Measurements from ENCODE around the gene LRRC9. TPM values are rescaled to one million over a fixed set of nuclear protein-coding genes. Genes with fewer than 3 reads are reported as not detected.

LRRC9 gene
- total RNA-seq, 1 experiment from 2014 or later, result not detected

DNA sequence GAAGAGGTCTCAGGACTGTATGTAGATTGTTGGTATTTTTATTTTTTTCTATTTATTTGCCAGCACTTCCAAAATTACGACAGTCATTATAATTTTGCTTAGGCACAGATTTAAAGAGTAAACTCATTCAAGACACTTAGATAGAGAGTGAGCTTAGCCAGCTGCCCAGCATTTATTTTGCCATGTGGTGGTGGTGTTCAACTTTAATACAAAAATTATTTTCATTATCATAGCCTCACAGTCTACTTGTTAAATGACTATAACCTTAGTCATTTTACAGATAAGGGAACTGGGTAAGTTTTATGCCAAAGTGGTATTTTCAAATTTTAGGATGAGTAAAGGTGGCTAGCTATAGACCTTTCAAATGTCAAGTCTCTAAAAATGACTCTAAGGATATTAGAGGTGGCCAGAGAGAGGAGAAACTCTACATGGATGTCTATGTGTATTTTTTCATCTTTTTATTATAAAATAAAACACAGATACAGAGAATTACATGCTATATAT lies 66.7 kb downstream of the LRRC9 start:
- no peaks in the 10 kb centered on the region for H3K4me1 Mint-ChIP-seq (ENCODE audit: insufficient read depth, unreplicated experiment)
- no peak for DNase-seq (ENCODE audit: unreplicated experiment)
- no peak overlapping the region for H3K27ac Mint-ChIP-seq (ENCODE audit: low read depth, unreplicated experiment)
- no peaks in the 10 kb centered on the region for H3K27me3 Mint-ChIP-seq (ENCODE audit: insufficient read depth, unreplicated experiment)
- intact Hi-C loops (cut with micrococcal nuclease), result no loop called here
- ChIA-PET CTCF (interaction anchor here (1.2 kb wide), 1 partner anchor 22 kb away, joined by 4 read pairs; no protein-coding TSS in a partner anchor), POLR2A (interaction anchor here (0.6 kb wide), 1 partner anchor 893 kb away, joined by 3 read pairs; no protein-coding TSS in a partner anchor)
- BruUV-seq (replicated peaks), result no TSS peak
- no peak overlapping the region for H3K4me3 Mint-ChIP-seq (ENCODE audit: unreplicated experiment)
- no peaks in the 10 kb centered on the region for H3K9me3 Mint-ChIP-seq (ENCODE audit: unreplicated experiment)
- H3K36me3 Mint-ChIP-seq (ENCODE audit: insufficient read depth, unreplicated experiment), result no peaks in the 10 kb centered on the region
- TF ChIP-seq, protein P1, sequence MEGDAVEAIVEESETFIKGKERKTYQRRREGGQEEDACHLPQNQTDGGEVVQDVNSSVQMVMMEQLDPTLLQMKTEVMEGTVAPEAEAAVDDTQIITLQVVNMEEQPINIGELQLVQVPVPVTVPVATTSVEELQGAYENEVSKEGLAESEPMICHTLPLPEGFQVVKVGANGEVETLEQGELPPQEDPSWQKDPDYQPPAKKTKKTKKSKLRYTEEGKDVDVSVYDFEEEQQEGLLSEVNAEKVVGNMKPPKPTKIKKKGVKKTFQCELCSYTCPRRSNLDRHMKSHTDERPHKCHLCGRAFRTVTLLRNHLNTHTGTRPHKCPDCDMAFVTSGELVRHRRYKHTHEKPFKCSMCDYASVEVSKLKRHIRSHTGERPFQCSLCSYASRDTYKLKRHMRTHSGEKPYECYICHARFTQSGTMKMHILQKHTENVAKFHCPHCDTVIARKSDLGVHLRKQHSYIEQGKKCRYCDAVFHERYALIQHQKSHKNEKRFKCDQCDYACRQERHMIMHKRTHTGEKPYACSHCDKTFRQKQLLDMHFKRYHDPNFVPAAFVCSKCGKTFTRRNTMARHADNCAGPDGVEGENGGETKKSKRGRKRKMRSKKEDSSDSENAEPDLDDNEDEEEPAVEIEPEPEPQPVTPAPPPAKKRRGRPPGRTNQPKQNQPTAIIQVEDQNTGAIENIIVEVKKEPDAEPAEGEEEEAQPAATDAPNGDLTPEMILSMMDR (IDR thresholded peaks at IDR 0.05; ENCODE audit: unreplicated experiment), result no peak

DNA sequence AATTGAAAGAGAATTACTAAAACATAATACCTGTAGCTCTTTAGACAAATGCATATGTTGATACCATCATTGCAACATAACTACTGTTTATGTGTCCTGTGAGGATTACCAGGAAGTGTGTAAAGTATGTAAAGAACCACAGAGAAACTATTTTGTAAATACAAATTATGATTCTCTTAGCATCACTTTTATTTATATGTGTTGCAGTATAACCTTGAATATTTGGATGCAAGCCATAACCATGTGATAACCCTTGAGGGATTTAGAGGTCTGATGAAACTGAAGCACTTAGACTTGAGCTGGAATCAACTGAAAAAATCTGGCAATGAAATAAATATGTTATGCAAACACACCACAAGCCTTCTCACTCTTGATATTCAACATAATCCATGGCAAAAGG lies 77.5 kb downstream of the LRRC9 start:
- POLR2A ChIA-PET, result no interaction called here
- CTCF ChIA-PET, result interaction anchor here (0.6 kb wide), 1 partner anchor 161 kb away, joined by 3 read pairs; no protein-coding TSS in a partner anchor
- peak; percentile 67 for DNase-seq (ENCODE audit: unreplicated experiment)
- TF ChIP-seq, protein P1 (IDR thresholded peaks at IDR 0.05; ENCODE audit: unreplicated experiment), result no peak
- Mint-ChIP-seq H3K27me3 (ENCODE audit: insufficient read depth, unreplicated experiment) (no peaks in the 10 kb centered on the region), H3K9me3 (ENCODE audit: unreplicated experiment) (no peaks in the 10 kb centered on the region), H3K4me1 (ENCODE audit: insufficient read depth, unreplicated experiment) (peaks cover 9% of the 10 kb centered on the region), H3K4me3 (ENCODE audit: unreplicated experiment) (no peak overlapping the region), H3K36me3 (ENCODE audit: insufficient read depth, unreplicated experiment) (no peaks in the 10 kb centered on the region), H3K27ac (ENCODE audit: low read depth, unreplicated experiment) (peak overlapping the region; percentile 39)
- BruUV-seq (replicated peaks), result no TSS peak
- intact Hi-C loops (cut with micrococcal nuclease), result no loop called here

DNA sequence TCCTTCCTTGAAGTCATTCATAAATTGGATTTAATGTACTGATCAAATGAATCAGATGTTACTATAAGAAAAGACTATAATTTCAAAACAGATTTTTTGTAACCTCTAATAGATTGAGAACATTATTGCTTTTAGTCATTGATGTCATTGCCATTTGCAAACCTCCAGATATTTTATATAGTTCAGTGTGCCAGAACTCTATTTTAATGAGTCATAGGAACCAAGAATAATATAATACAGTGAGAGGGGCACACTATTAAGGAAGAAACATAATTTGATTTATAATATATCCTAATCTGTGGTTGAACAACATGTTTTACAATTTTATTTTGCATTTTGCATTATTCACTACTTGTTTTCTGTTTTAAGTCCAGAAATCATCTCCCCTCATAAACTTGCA lies 78.0 kb downstream of the LRRC9 start:
- H3K36me3 Mint-ChIP-seq (ENCODE audit: insufficient read depth, unreplicated experiment), result no peaks in the 10 kb centered on the region
- H3K4me3 Mint-ChIP-seq (ENCODE audit: unreplicated experiment), result no peak overlapping the region
- ChIA-PET POLR2A (no interaction called here), CTCF (interaction anchor here (0.6 kb wide), 1 partner anchor 160 kb away, joined by 3 read pairs; no protein-coding TSS in a partner anchor)
- no peak for DNase-seq (ENCODE audit: unreplicated experiment)
- no TSS peak for BruUV-seq (replicated peaks)
- H3K27ac Mint-ChIP-seq (ENCODE audit: low read depth, unreplicated experiment), result peak overlapping the region; percentile 39
- H3K27me3 Mint-ChIP-seq (ENCODE audit: insufficient read depth, unreplicated experiment), result no peaks in the 10 kb centered on the region
- intact Hi-C loops (cut with micrococcal nuclease), result no loop called here
- TF ChIP-seq, protein P1 (IDR thresholded peaks at IDR 0.05; ENCODE audit: unreplicated experiment), result no peak
- peaks cover 9% of the 10 kb centered on the region for H3K4me1 Mint-ChIP-seq (ENCODE audit: insufficient read depth, unreplicated experiment)
- no peaks in the 10 kb centered on the region for H3K9me3 Mint-ChIP-seq (ENCODE audit: unreplicated experiment)

DNA sequence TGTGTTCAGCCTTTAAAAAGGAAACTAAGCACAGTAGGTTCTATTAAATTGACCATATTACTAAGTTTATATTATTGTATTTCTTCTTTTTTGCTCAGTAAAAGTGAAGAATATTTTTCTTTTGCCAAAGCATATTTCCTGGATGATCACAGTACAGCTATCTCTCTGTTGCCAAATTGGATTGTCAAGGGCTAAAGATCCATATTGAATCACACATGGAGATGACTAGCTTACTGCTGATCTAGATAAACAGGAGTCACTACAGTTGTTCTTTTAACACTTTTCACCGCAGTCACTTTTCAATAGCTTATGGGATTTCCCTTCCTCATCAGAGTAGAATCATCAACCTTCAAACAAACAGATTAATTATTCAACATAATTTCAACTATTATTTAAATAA lies 78.6 kb downstream of the LRRC9 start:
- H3K4me3 Mint-ChIP-seq (ENCODE audit: unreplicated experiment), result no peak overlapping the region
- no peaks in the 10 kb centered on the region for H3K9me3 Mint-ChIP-seq (ENCODE audit: unreplicated experiment)
- ChIA-PET POLR2A (no interaction called here), CTCF (no interaction called here)
- TF ChIP-seq, protein P1 (IDR thresholded peaks at IDR 0.05; ENCODE audit: unreplicated experiment), result no peak
- BruUV-seq (replicated peaks), result no TSS peak
- no peaks in the 10 kb centered on the region for H3K27me3 Mint-ChIP-seq (ENCODE audit: insufficient read depth, unreplicated experiment)
- peaks cover 9% of the 10 kb centered on the region for H3K4me1 Mint-ChIP-seq (ENCODE audit: insufficient read depth, unreplicated experiment)
- intact Hi-C loops (cut with micrococcal nuclease), result no loop called here
- no peak for DNase-seq (ENCODE audit: unreplicated experiment)
- H3K36me3 Mint-ChIP-seq (ENCODE audit: insufficient read depth, unreplicated experiment), result no peaks in the 10 kb centered on the region
- no peak overlapping the region for H3K27ac Mint-ChIP-seq (ENCODE audit: low read depth, unreplicated experiment)

Measured in MCF 10A (cell line).